Measurements from ENCODE around the gene DISC1. TPM values are rescaled to one million over a fixed set of nuclear protein-coding genes. Genes with fewer than 3 reads are reported as not detected.

The DISC1 gene
- 12.5 TPM for total RNA-seq

DNA sequence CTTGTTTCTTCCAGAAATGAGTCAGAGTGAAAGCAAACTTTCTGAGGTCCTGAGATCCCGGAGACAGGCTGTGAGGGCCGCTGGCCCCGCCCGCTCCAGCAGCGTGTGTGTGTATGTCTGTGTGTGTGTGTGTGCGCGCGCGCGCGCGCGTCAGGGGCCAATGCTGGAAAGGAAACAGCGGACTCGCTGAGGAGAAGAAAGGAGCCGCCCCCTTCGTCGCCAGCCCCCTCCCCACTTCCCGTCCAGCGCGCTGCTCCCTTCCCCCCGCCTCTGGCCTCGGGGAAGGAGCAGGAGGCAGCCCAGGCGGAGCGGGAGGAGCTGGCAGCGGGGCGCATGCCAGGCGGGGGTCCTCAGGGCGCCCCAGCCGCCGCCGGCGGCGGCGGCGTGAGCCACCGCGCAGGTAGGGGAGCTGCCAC is at the start of gene DISC1:
TSS of gene DISC1 (plus strand) at position 256 of the 416 bp plus-strand sequence. CDS start at position 334, 78 bp downstream.
- Histone ChIP-seq H3K9ac (ENCODE audit: low read depth in 1 of 3, low read length in 3 of 3) (peak within 1 kb of the TSS; percentile 63 to 83 (median 82)), H3K36me3 (ENCODE audit: control insufficient read depth in 3 of 3, insufficient read depth in 3 of 3, low read length in 3 of 3) (no peaks in the 10 kb centered on the region), H3K4me1 (ENCODE audit: control insufficient read depth in 3 of 3, insufficient read depth in 3 of 3, low read length in 3 of 3) (peaks cover 14 to 19% (median 15%) of the 10 kb centered on the region in 3 donors), H3K27me3 (ENCODE audit: control insufficient read depth in 3 of 3, insufficient read depth in 3 of 3, low read length in 3 of 3) (peaks cover 0 to 5% (median 0%) of the 10 kb centered on the region in 3 donors), H3K27ac (ENCODE audit: low read depth, low read length) (peak within 1 kb of the TSS; percentile 80), H3K4me3 (ENCODE audit: low read length in 3 of 3) (peak within 1 kb of the TSS; percentile 77 to 82 (median 80)), H3K9me3 (ENCODE audit: control insufficient read depth in 3 of 3, low read length in 3 of 3) (no peaks in the 10 kb centered on the region)

DNA sequence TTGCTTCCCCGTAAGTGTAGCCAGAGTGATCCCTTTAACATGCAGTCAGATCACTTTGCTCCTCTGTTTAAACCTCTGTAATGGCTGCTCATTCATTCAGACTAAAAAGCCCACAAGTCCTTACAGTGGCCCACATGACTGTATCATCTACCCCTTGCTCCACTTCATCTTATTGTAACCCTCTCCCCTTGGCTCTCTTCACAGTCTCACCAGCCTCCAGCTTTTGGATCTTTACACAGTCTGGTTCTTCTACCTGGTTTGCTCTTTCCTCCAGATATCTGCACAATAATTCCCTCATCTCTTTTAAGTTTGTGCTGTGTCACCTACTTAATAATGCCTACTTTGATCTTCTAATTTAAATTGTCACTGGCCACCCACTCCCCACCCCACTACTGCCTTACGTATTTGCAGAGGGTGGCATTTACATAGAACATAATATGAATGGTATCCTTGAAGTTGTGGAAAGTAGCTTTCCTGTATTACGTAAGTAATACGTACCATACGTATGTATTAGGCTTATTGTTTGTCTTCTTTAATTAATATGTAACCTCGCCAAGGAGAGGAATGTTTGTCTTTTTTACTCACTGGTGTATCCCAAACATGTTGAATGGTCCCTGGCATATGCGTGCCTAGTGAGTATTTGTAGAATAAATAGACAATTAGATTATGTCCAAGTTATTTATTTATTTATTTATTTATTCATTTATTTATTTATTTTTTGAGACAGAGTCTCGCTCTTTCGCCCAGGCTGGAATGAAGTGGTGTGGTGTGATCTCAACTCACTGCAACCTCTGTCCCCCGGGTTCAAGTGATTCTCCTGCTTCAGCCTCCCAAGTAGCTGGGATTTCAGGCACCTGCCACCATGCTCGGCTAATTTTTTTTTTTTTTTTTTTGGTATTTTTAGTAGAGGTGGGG is 49.5 kb upstream of the DISC1 start:
- Histone ChIP-seq H3K27me3 (ENCODE audit: control insufficient read depth in 3 of 3, insufficient read depth in 3 of 3, low read length in 3 of 3) (no peaks in the 10 kb centered on the region), H3K27ac (ENCODE audit: low read depth, low read length) (no peak overlapping the region), H3K36me3 (ENCODE audit: control insufficient read depth in 3 of 3, insufficient read depth in 3 of 3, low read length in 3 of 3) (no peaks in the 10 kb centered on the region)

DNA sequence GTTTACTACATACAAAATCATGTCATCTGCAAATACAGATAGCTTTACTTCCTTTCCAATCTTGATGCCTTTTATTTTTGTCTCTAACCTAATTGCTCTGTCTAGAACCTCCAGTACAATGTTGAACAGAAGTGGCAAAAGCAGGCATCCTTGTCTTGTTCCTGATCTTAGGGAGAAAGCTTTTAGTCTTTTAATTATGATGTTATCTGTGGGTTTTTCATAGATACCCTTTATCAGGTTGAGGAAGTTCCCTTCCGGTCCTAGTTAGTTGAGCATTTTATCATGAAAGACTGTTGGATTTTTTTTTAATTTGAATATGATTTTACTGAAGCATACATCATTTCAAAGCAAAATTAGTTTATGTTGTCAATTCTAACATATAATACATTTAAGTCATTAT is 45.7 kb upstream of the DISC1 start:
- Histone ChIP-seq H3K9me3 (ENCODE audit: control insufficient read depth in 3 of 3, low read length in 3 of 3) (no peaks in the 10 kb centered on the region), H3K4me1 (ENCODE audit: control insufficient read depth in 3 of 3, insufficient read depth in 3 of 3, low read length in 3 of 3) (peaks cover 0 to 5% (median 0%) of the 10 kb centered on the region in 3 donors), H3K36me3 (ENCODE audit: control insufficient read depth in 3 of 3, insufficient read depth in 3 of 3, low read length in 3 of 3) (no peaks in the 10 kb centered on the region), H3K27ac (ENCODE audit: low read depth, low read length) (no peak overlapping the region), H3K27me3 (ENCODE audit: control insufficient read depth in 3 of 3, insufficient read depth in 3 of 3, low read length in 3 of 3) (no peaks in the 10 kb centered on the region), H3K9ac (ENCODE audit: low read depth in 1 of 3, low read length in 3 of 3) (no peak overlapping the region), H3K4me3 (ENCODE audit: low read length in 3 of 3) (no peak overlapping the region)

More for the DNA sequence above, 49.5 kb upstream of the DISC1 start:
- peaks cover 0 to 5% (median 0%) of the 10 kb centered on the region in 3 donors for H3K4me1 ChIP-seq (ENCODE audit: control insufficient read depth in 3 of 3, insufficient read depth in 3 of 3, low read length in 3 of 3)
- H3K4me3 ChIP-seq (ENCODE audit: low read length in 3 of 3): no peak overlapping the region
- H3K9me3 ChIP-seq (ENCODE audit: control insufficient read depth in 3 of 3, low read length in 3 of 3): no peaks in the 10 kb centered on the region
- no peak overlapping the region for H3K9ac ChIP-seq (ENCODE audit: low read depth in 1 of 3, low read length in 3 of 3)

DNA sequence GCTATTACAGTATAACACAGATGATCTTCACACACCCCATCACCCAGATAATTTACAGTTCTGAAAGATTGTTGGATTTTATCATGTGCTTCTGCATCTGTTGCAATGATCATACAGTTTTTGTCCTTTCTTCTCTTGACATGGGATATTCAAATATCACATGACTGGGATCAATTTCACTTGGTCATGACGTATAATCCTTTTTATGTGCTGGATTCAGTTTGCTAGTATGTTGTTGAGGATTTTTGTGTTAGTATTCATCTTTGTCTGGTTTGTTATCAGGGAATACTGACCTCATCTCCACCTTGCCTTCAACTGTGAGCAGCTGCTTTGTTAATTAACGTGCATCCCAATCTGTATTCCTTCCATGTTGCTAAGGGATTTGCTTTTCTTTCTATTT is 44.7 kb upstream of the DISC1 start:
- no peak overlapping the region for H3K4me3 ChIP-seq (ENCODE audit: low read length in 3 of 3)
- H3K27ac ChIP-seq (ENCODE audit: low read depth, low read length): no peak overlapping the region
- H3K9me3 ChIP-seq (ENCODE audit: control insufficient read depth in 3 of 3, low read length in 3 of 3): no peaks in the 10 kb centered on the region
- H3K9ac ChIP-seq (ENCODE audit: low read depth in 1 of 3, low read length in 3 of 3): no peak overlapping the region
- H3K36me3 ChIP-seq (ENCODE audit: control insufficient read depth in 3 of 3, insufficient read depth in 3 of 3, low read length in 3 of 3): no peaks in the 10 kb centered on the region
- peaks cover 0 to 5% (median 0%) of the 10 kb centered on the region in 3 donors for H3K4me1 ChIP-seq (ENCODE audit: control insufficient read depth in 3 of 3, insufficient read depth in 3 of 3, low read length in 3 of 3)
- no peaks in the 10 kb centered on the region for H3K27me3 ChIP-seq (ENCODE audit: control insufficient read depth in 3 of 3, insufficient read depth in 3 of 3, low read length in 3 of 3)

DNA sequence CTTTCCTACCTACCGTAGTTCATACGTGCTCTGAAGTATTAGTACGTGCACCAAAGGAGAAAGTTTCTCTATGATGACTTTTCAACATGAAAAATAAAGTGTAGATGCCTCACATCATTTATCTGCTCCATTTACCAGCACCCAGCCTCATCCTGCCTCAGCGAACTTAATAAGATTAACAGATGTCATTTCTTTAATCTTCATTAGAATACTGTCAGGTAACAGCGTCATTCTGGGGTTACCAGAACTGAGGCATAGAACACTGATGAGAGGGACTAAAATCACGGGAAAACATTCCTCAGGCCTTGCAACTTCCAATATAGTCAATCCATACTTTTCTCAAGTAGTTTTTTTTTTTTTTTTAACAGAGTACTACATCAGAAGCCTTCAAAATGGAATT is 43.2 kb upstream of the DISC1 start:
- H3K4me3 ChIP-seq (ENCODE audit: low read length in 3 of 3): no peak overlapping the region
- H3K27me3 ChIP-seq (ENCODE audit: control insufficient read depth in 3 of 3, insufficient read depth in 3 of 3, low read length in 3 of 3): no peaks in the 10 kb centered on the region
- H3K36me3 ChIP-seq (ENCODE audit: control insufficient read depth in 3 of 3, insufficient read depth in 3 of 3, low read length in 3 of 3): no peaks in the 10 kb centered on the region
- H3K27ac ChIP-seq (ENCODE audit: low read depth, low read length): no peak overlapping the region
- peaks cover 0 to 5% (median 0%) of the 10 kb centered on the region in 3 donors for H3K4me1 ChIP-seq (ENCODE audit: control insufficient read depth in 3 of 3, insufficient read depth in 3 of 3, low read length in 3 of 3)
- no peak overlapping the region for H3K9ac ChIP-seq (ENCODE audit: low read depth in 1 of 3, low read length in 3 of 3)
- no peaks in the 10 kb centered on the region for H3K9me3 ChIP-seq (ENCODE audit: control insufficient read depth in 3 of 3, low read length in 3 of 3)

DNA sequence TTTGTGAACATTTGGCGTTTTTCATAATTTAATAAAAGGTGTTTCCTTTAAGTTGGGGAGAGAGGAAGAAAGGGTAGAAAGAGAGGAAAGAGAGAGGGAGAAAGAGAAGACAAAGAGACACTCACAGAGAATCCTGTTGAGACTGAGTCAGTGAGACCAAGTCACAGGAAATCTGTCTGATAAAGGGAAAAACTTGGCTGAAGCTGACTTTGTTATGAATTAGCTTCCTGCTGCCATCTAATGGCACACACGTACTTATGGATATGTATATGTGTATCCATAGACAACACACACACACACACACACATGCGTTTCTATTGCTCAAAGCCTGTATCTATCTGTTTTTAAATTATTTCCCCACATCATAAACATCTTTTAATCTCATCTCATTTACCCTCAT is 42.5 kb upstream of the DISC1 start:
- Histone ChIP-seq H3K9ac (ENCODE audit: low read depth in 1 of 3, low read length in 3 of 3) (no peak overlapping the region), H3K27me3 (ENCODE audit: control insufficient read depth in 3 of 3, insufficient read depth in 3 of 3, low read length in 3 of 3) (no peaks in the 10 kb centered on the region), H3K36me3 (ENCODE audit: control insufficient read depth in 3 of 3, insufficient read depth in 3 of 3, low read length in 3 of 3) (no peaks in the 10 kb centered on the region), H3K27ac (ENCODE audit: low read depth, low read length) (no peak overlapping the region), H3K9me3 (ENCODE audit: control insufficient read depth in 3 of 3, low read length in 3 of 3) (no peaks in the 10 kb centered on the region), H3K4me3 (ENCODE audit: low read length in 3 of 3) (no peak overlapping the region), H3K4me1 (ENCODE audit: control insufficient read depth in 3 of 3, insufficient read depth in 3 of 3, low read length in 3 of 3) (peaks cover 0 to 5% (median 0%) of the 10 kb centered on the region in 3 donors)

DNA sequence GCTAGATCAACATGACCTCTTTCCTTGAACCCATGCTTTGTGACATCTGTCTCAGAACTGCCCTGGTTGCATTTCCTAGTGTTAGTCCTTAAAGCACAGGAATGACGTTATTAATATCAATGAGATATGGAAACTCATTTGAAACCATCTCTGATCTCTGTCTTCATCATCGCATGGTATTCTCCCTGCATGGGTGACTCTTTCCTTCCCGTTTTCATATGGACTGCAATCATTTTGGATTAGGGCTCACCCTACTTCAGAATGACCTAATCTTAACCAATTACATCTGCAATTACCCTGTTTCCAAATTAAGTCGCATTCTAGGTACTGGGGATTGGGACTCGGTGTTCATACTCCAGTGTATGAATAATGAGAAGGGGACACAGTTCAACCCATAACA is 41.7 kb upstream of the DISC1 start:
- Histone ChIP-seq H3K4me3 (ENCODE audit: low read length in 3 of 3) (no peak overlapping the region), H3K9me3 (ENCODE audit: control insufficient read depth in 3 of 3, low read length in 3 of 3) (no peaks in the 10 kb centered on the region), H3K27ac (ENCODE audit: low read depth, low read length) (no peak overlapping the region), H3K27me3 (ENCODE audit: control insufficient read depth in 3 of 3, insufficient read depth in 3 of 3, low read length in 3 of 3) (no peaks in the 10 kb centered on the region), H3K9ac (ENCODE audit: low read depth in 1 of 3, low read length in 3 of 3) (no peak overlapping the region), H3K36me3 (ENCODE audit: control insufficient read depth in 3 of 3, insufficient read depth in 3 of 3, low read length in 3 of 3) (no peaks in the 10 kb centered on the region), H3K4me1 (ENCODE audit: control insufficient read depth in 3 of 3, insufficient read depth in 3 of 3, low read length in 3 of 3) (peaks cover 0 to 5% (median 0%) of the 10 kb centered on the region in 3 donors)

DNA sequence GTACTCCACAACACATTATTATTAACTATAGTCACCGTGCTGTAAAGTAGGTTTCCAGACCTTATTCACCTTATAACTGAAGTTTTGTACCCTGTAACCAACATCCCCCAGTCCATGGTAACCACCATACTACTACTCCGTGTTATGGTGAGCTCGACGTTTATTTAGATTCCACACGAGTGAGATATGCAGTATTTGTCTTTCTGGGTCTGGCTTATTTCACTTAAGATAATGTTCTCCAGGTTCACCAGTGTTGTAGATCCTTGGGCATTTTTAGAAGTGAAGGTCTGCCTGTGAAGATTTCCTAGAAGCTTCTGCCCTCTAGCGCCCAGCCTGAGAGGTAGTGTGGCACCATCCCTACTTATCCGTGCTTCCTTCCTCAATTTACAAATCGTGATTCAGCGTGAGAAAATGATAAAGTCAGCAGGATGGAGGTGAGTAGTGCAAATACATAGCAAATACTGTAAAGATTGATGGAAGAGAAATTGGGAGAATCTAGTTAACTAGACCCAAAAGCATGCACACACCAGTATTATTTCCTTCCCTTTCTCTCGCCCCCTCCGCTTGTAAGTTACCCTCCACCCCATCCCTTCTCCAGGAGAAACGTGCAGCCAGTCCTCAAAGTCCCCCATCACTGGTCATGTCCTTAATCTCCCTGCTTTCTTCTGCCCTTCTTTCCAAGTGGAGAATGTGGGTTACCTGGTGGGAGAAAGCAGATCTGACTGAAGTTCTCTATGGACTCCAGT is 36.0 kb upstream of the DISC1 start:
- Histone ChIP-seq H3K4me3 (ENCODE audit: low read length in 3 of 3) (no peak overlapping the region), H3K27ac (ENCODE audit: low read depth, low read length) (no peak overlapping the region), H3K9me3 (ENCODE audit: control insufficient read depth in 3 of 3, low read length in 3 of 3) (no peaks in the 10 kb centered on the region), H3K36me3 (ENCODE audit: control insufficient read depth in 3 of 3, insufficient read depth in 3 of 3, low read length in 3 of 3) (no peaks in the 10 kb centered on the region), H3K9ac (ENCODE audit: low read depth in 1 of 3, low read length in 3 of 3) (no peak overlapping the region), H3K27me3 (ENCODE audit: control insufficient read depth in 3 of 3, insufficient read depth in 3 of 3, low read length in 3 of 3) (no peaks in the 10 kb centered on the region), H3K4me1 (ENCODE audit: control insufficient read depth in 3 of 3, insufficient read depth in 3 of 3, low read length in 3 of 3) (peaks cover 0 to 6% (median 3%) of the 10 kb centered on the region in 3 donors)

DNA sequence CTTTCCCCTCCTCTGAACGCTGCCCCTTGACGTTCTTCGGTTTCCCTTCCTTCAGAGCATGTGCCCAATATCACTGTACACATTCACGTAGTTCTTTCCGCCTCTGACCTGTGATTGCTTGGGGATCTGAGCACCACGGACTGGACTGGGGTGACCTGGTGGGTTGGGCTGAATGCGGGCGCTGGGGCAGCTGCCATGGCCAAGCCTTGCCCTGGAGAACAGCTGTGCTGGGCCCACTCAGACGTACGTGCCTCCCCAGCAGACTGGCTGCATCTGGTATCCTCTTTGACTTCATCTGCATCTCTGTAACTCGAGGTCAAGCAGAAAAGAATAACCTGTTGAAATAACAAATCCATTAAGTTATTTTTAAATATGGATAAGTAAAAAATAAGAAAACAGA is 35.1 kb upstream of the DISC1 start:
- no peak overlapping the region for H3K4me3 ChIP-seq (ENCODE audit: low read length in 3 of 3)
- H3K27me3 ChIP-seq (ENCODE audit: control insufficient read depth in 3 of 3, insufficient read depth in 3 of 3, low read length in 3 of 3): no peaks in the 10 kb centered on the region
- H3K9ac ChIP-seq (ENCODE audit: low read depth in 1 of 3, low read length in 3 of 3): peak overlapping the region in 1 of 3 donors; percentile 50
- H3K4me1 ChIP-seq (ENCODE audit: control insufficient read depth in 3 of 3, insufficient read depth in 3 of 3, low read length in 3 of 3): peaks cover 0 to 6% (median 3%) of the 10 kb centered on the region in 3 donors
- H3K9me3 ChIP-seq (ENCODE audit: control insufficient read depth in 3 of 3, low read length in 3 of 3): no peaks in the 10 kb centered on the region
- H3K36me3 ChIP-seq (ENCODE audit: control insufficient read depth in 3 of 3, insufficient read depth in 3 of 3, low read length in 3 of 3): no peaks in the 10 kb centered on the region
- H3K27ac ChIP-seq (ENCODE audit: low read depth, low read length): no peak overlapping the region

DNA sequence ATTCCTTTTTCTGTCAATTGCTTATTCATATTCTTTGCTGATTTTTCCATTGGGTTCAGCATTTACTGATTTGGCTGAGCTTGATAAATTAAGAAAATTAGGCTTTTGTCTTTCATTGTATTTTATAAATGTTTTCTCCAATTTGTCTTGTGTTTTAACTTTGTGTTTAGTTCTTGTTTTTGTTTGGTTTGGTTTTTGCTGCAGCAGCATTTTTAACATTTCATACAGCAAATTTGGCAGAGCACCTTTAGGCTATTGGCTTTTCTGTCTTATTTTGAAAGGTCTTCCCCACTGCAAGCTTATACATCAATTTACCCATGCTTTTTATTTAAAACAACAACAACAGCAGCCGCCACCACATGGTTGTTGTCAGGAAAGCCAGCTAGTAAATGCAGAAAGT is 33.8 kb upstream of the DISC1 start:
- Histone ChIP-seq H3K4me3 (ENCODE audit: low read length in 3 of 3) (no peak overlapping the region), H3K27me3 (ENCODE audit: control insufficient read depth in 3 of 3, insufficient read depth in 3 of 3, low read length in 3 of 3) (no peaks in the 10 kb centered on the region), H3K9ac (ENCODE audit: low read depth in 1 of 3, low read length in 3 of 3) (no peak overlapping the region)

More for the DNA sequence above, 33.8 kb upstream of the DISC1 start:
- no peaks in the 10 kb centered on the region for H3K36me3 ChIP-seq (ENCODE audit: control insufficient read depth in 3 of 3, insufficient read depth in 3 of 3, low read length in 3 of 3)
- no peak overlapping the region for H3K27ac ChIP-seq (ENCODE audit: low read depth, low read length)
- peaks cover 0 to 6% (median 3%) of the 10 kb centered on the region in 3 donors for H3K4me1 ChIP-seq (ENCODE audit: control insufficient read depth in 3 of 3, insufficient read depth in 3 of 3, low read length in 3 of 3)
- no peaks in the 10 kb centered on the region for H3K9me3 ChIP-seq (ENCODE audit: control insufficient read depth in 3 of 3, low read length in 3 of 3)
